Caco-2 (cell line): ENCODE measurements around the gene PIGU. TPM values are rescaled to one million over a fixed set of nuclear protein-coding genes. Genes with fewer than 3 reads are reported as not detected.

Source experiments
- BruUV-seq: library from RNA; stranded (reverse); fragments of 400-500 nt; replicated peaks from 2 replicates; lab custom pipeline; 2021; lab: Mats Ljungman, UMichigan
- CTCF ChIA-PET: fragments of 300-600 bp; sonication (Branson Sonifier 250); formaldehyde crosslinking; loops from one replicate; lab custom pipeline; 2022; ENCODE audit warnings: antibody characterized with exemption; lab: Charles Lee
- POLR2A ChIA-PET: fragments of 300-600 bp; sonication (Branson Sonifier 250); formaldehyde crosslinking; loops from one replicate; lab custom pipeline; 2022; ENCODE audit warnings: antibody characterized with exemption; lab: Charles Lee
- DNase-seq, 2 experiments: peaks; one replicate each; pipeline versions ENCODE4 v3.0.0 to v3.0.0-alpha.2; 2020 to 2022
- H3K27me3 ChIP-seq: replicated peaks from 2 replicates; pipeline ENCODE4 v1.6.0; 2011; ENCODE audit warnings: low read length; ENCODE audit not compliant: control insufficient read depth, insufficient read depth
- H3K36me3 ChIP-seq: 2 replicates; pipeline ENCODE4 v1.5.1; 2011; ENCODE audit warnings: low read length; ENCODE audit not compliant: control insufficient read depth, insufficient read depth
- H3K4me1 ChIP-seq: fragments of 250-450 bp; sonication (Bioruptor Pico); 2 replicates; pipeline ENCODE4 v1.5.1; 2020; ENCODE audit warnings: mild to moderate bottlenecking
- H3K4me3 ChIP-seq: 2 replicates; pipeline ENCODE4 v1.5.1; 2011; ENCODE audit warnings: low read depth, mild to moderate bottlenecking, control low read depth, low read length
- H3K9me3 ChIP-seq: fragments of 250-450 bp; sonication (Bioruptor Pico); 2 replicates; pipeline ENCODE4 v1.5.1; 2020; ENCODE audit warnings: mild to moderate bottlenecking, moderate library complexity
- H3K27ac Mint-ChIP-seq: one replicate; pipeline ENCODE4 v1.8.0; 2022; ENCODE audit warnings: mixed read lengths; ENCODE audit not compliant: unreplicated experiment
- H3K27me3 Mint-ChIP-seq: one replicate; pipeline ENCODE4 v1.8.0; 2022; ENCODE audit warnings: mixed read lengths; ENCODE audit not compliant: insufficient read depth, unreplicated experiment
- H3K36me3 Mint-ChIP-seq: one replicate; pipeline ENCODE4 v1.8.0; 2022; ENCODE audit warnings: mild to moderate bottlenecking, mixed read lengths; ENCODE audit not compliant: insufficient read depth, unreplicated experiment
- H3K4me1 Mint-ChIP-seq: one replicate; pipeline ENCODE4 v1.8.0; 2022; ENCODE audit warnings: low read depth, mixed read lengths; ENCODE audit not compliant: unreplicated experiment
- H3K4me3 Mint-ChIP-seq: one replicate; pipeline ENCODE4 v1.8.0; 2022; ENCODE audit warnings: mild to moderate bottlenecking, moderate library complexity, mixed read lengths; ENCODE audit not compliant: unreplicated experiment
- H3K9me3 Mint-ChIP-seq: one replicate; pipeline ENCODE4 v1.8.0; 2022; ENCODE audit warnings: mixed read lengths; ENCODE audit not compliant: unreplicated experiment
- CTCF ChIP-seq, 2 experiments: fragments of 200-600 bp in 1 of 2; IDR thresholded peaks; 1 replicate in 1 of 2; 2 replicates in 1 of 2; pipeline versions ENCODE4 v1.5.1 to v1.8.0; 2011 to 2022; ENCODE audit warnings: antibody characterized with exemption in 1 of 2, control low read depth in 1 of 2, inconsistent platforms in 1 of 2, low read depth in 1 of 2, low read length in 1 of 2, mild to moderate bottlenecking in 1 of 2, moderate library complexity in 1 of 2; ENCODE audit not compliant: insufficient read depth in 1 of 2, severe bottlenecking in 1 of 2, unreplicated experiment in 1 of 2
- intact Hi-C: fragments of 100-400 bp; cut with micrococcal nuclease; formaldehyde crosslinking; loops from one replicate; pipeline ENCODE4 v1.10.0; 2022; ENCODE audit not compliant: unreplicated experiment
- total RNA-seq: library from RNA; stranded (reverse); gene quantifications from 2 replicates; pipeline ENCODE4 v1.2.3, GENCODE V29; 2022

Gene PIGU
- total RNA-seq, 1 experiment from 2014 or later = 61.7 TPM

- Histone ChIP-seq H3K4me1 (peaks cover 14% of the 10 kb centered on the region; the same call in 1 of the 2 replicates), H3K9me3 (no peaks in the 10 kb centered on the region), H3K27me3 (no peaks in the 10 kb centered on the region), H3K4me3 (no peak overlapping the region), H3K36me3 (peaks cover 1% of the 10 kb centered on the region; the same call in 1 of the 2 replicates)
- peaks cover 13% of the 10 kb centered on the region for H3K4me1 Mint-ChIP-seq
- no peak overlapping the region for H3K4me3 Mint-ChIP-seq
- intact Hi-C loops = no loop called here
- H3K27me3 Mint-ChIP-seq = no peaks in the 10 kb centered on the region
- H3K36me3 Mint-ChIP-seq = peaks cover 82% of the 10 kb centered on the region
- POLR2A ChIA-PET = no interaction called here
- CTCF ChIA-PET = interaction anchor here (2.1 kb wide), 1 partner anchor 56 kb away, joined by 5 read pairs; no protein-coding TSS in a partner anchor
- H3K27ac Mint-ChIP-seq = no peak overlapping the region
- H3K9me3 Mint-ChIP-seq = no peaks in the 10 kb centered on the region
- BruUV-seq = no TSS peak
- TF ChIP-seq CTCF (IDR thresholded peaks at IDR 0.05; ENCODE audit: insufficient read depth in 1 of 2, low read depth in 1 of 2, low read length in 1 of 2, severe bottlenecking in 1 of 2, unreplicated experiment in 1 of 2) = no peak
- DNase-seq = no peak
Measured at GRCh38 chr20:34713194-34713943, 36.5 kb upstream of the PIGU start.

DNA sequence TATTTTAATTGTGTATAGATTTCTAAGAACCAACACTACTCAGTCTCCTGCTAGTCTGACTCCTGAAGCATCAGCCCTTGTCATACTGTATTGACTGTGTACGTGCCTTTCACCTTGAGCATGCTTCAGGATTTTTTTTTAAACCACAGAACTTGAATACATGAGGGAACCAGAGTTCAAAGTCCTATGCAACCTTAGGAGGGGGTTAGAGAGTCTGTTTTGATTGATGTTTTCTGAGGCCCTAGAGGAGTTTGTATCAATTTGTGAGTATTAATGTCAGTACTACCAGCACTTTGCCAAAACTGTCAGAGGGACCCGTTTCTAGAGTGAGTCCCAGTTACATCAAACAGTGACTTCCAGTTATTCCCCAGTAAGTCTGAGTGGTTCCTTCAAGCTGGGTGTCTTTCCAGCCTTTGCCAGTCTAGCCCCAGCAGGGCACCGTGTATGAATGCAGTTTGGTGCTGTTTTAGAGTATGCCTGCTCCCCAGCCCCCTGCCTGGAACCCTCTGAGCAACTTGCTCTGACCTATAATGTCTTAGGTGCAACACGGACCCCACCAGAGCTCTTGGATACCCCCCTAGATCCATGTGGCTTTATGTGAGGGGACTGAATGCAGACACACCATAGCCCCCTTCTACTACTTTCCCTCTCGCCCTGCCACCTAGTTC, 35.8 kb upstream of the PIGU start:
- CTCF ChIA-PET = interaction anchor here (0.7 to 2.1 kb wide), 3 partner anchors 57 to 187 kb away, joined by 3 to 5 read pairs (median 4); no protein-coding TSS in a partner anchor

More for the DNA sequence above, 35.8 kb upstream of the PIGU start:
- Mint-ChIP-seq H3K27me3 (no peaks in the 10 kb centered on the region), H3K9me3 (no peaks in the 10 kb centered on the region), H3K4me3 (no peak overlapping the region), H3K4me1 (peaks cover 16% of the 10 kb centered on the region), H3K27ac (no peak overlapping the region), H3K36me3 (peaks cover 75% of the 10 kb centered on the region)
- TF ChIP-seq CTCF (IDR thresholded peaks at IDR 0.05; ENCODE audit: insufficient read depth in 1 of 2, low read depth in 1 of 2, low read length in 1 of 2, severe bottlenecking in 1 of 2, unreplicated experiment in 1 of 2) = no peak
- intact Hi-C loops = no loop called here
- Histone ChIP-seq H3K4me1 (peaks cover 11% of the 10 kb centered on the region; the same call in 1 of the 2 replicates), H3K36me3 (peaks cover 1% of the 10 kb centered on the region; the same call in 1 of the 2 replicates), H3K9me3 (no peaks in the 10 kb centered on the region), H3K4me3 (no peak overlapping the region), H3K27me3 (no peaks in the 10 kb centered on the region)
- POLR2A ChIA-PET = no interaction called here
- no peak for DNase-seq
- TSS peak; percentile 1 for BruUV-seq
